ENCODE data around the gene CCR7.

CCR7 gene

DNA sequence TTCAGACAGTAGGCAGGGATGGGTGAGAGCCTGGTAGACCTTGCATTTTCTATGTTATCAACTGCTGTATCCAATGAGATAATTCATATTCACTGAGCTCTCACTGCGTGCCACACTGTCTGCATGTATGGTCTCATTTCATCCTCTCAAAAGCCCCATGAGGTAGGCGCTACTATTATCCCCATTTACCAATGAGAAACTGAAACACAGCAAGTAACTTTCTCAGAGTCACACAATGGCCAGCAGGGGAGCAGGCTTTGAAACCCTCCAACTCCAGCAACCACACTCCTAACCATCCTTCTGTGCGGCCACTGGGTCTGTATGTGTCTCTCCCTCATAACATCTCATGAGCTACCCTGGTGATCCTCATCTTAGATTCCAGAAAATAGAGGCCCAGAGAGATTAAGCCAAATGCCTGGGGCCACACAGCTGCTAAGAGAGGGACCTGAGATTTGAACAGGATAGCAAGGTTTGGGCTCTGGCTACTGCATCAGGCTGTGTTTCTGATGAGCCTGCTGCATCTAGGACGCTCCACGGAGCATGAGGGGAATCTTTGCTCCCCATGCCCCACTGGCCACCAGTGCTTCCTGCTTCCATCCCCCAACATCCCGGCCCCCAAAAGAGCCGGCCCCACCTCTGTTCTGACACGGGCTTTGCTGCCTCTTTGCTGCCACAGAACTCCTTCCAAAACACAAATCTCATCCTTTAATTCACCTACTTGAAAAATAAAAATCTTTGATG is 3.2 kb downstream of the CCR7 start:
- DNase-seq (ENCODE audit: low spot score), result no peak

GRCh38 chr17:40561294-40561870 is 3.9 kb downstream of the CCR7 start:
- DNase-seq (ENCODE audit: low spot score), result no peak

- peak; percentile 93 for DNase-seq (ENCODE audit: low spot score)
Measured at GRCh38 chr17:40560592-40561293, 4.5 kb downstream of the CCR7 start.

DNA sequence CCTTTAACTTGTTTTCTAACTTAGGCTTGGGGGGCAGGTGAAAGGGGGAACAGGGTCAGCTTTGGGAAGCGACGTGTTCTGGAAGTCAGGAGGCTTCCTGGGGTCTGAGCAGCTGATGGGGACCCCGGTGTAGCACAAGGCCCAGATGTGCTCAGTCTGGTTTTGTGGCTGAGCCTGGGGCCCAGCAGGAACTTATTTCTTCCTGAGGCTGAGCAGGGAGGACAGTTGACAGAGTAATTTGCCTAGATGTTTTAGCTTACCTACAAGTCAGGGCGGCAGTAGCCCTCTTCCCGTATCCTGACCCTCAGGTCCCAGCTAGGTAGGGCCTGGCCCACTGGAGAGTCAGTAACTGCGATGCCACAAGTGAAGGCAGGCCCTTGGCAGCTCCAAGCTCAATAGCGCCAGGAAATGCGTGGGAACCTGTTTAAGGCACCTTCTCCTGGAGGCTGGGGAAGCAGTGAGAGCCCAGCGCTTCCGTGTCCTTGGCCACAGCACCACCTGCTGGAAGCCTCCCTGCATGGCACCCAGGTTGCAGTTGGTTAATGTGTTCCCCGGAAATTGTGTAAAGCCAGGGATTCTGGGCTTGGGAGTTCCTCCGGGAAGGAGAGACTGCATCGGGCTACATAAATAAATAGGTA is 5.2 kb downstream of the CCR7 start:
- DNase-seq (ENCODE audit: low spot score), result peak; percentile 93

DNA sequence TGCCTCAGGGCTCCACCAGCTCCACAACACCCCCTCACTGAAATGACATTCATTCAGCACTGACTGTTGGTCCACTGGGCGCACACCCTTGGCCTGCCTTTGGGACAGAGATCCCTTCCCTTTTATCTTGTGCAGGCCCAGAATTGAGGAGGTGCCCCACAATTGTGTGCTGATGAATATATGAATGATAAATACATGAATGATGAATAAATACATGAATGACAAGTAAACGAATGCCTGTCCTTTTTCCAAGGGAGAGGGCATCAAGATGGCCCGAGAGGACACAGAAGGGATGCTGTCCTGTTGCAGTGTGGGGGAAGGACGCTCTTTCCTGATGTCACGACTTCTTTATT is 5.7 kb downstream of the CCR7 start:
- no peak for DNase-seq (ENCODE audit: low spot score)

DNA sequence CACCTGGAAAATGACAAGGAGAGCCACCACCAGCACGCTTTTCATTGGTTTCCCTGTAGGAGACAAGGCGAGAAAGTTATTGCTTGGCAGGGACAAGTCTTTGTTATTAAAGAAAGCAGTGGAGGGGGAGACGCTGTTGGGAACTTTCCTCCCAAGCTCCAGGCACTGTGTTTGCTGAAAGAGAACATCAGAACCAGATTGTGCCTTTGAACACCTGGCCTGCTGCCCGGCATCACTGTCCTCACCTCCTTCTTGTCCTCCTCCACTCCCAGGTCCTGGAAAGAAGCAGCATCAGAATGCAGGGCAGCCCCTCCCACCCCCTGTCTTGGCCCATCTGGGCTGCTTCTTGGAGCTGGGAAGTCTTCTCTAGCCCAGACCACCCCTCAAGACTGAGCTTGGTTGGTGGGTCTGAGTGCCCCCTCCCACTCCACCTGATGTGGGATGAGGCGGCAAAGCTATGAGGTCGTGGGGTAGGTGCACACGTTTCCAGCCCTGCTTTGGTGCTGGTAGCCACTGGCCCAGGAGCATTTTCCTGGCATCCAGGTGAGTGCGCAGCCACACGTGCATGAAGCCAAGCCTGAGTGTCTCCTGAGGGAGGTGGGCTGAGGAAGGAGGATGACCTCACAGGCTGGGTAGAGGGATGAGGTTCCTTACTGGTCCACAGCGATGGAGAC is 6.2 kb downstream of the CCR7 start:
- no peak for DNase-seq (ENCODE audit: low spot score)

DNA sequence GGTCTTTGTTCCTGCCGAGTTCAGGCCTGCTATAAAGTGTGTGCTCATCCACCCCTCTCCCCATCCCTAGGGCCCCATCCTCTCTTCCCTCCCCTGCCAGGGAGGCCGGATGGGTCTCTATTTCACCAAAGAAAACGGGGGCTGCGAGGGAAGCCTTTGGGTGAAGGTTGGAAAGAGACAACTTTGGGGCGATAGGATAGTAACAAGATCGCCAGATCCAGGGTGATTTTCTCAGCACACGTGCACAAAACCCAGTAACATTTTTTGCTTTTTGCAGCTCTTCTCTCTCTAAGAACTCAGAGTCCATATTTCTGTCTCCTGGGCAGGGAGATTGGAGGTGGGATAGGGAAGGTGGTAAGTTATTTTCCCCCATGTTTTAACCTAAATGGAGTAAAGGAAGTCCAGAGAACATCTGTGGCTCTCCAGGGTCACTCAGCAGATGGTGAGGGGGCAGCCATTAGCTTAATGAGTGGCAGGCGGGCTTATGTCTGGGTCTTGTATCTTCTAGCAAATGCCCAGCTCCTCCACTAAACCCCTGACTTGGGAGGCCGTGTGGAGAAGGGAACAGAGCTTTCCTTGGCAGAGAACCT is 6.9 kb downstream of the CCR7 start:
- DNase-seq (ENCODE audit: low spot score), result no peak

GRCh38 chr17:40557531-40558299 is 7.6 kb downstream of the CCR7 start:
- DNase-seq (ENCODE audit: low spot score), result no peak

DNA sequence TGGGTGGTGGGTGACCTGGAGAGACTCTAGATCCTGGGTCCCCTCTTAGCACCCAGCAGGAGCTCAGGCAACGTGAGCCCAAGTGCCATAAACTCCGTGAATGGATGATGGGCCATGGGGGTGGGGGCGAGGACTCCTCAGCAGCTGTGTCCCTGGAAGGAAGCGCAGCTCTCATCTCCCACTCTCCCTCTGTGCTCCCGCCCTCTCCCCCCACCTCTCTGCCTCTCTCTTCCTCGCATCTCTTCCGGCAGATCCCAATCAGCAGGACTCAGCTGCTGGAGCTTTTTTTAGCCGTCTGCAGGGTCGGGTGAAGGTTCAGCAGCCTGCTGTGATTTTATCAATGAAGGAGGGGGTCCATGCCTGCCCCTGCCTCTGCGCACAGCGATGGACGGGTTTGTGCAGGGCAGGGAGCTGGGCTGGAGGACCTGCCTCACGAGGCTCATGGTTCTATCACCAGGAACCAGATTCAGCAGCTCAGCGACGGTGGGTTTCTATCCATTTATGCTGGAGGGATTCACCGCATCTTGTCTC is 8.3 kb downstream of the CCR7 start:
- DNase-seq (ENCODE audit: low spot score), result no peak

GRCh38 chr17:40556198-40556661 is 9.0 kb downstream of the CCR7 start:
- DNase-seq (ENCODE audit: low spot score), result no peak

DNA sequence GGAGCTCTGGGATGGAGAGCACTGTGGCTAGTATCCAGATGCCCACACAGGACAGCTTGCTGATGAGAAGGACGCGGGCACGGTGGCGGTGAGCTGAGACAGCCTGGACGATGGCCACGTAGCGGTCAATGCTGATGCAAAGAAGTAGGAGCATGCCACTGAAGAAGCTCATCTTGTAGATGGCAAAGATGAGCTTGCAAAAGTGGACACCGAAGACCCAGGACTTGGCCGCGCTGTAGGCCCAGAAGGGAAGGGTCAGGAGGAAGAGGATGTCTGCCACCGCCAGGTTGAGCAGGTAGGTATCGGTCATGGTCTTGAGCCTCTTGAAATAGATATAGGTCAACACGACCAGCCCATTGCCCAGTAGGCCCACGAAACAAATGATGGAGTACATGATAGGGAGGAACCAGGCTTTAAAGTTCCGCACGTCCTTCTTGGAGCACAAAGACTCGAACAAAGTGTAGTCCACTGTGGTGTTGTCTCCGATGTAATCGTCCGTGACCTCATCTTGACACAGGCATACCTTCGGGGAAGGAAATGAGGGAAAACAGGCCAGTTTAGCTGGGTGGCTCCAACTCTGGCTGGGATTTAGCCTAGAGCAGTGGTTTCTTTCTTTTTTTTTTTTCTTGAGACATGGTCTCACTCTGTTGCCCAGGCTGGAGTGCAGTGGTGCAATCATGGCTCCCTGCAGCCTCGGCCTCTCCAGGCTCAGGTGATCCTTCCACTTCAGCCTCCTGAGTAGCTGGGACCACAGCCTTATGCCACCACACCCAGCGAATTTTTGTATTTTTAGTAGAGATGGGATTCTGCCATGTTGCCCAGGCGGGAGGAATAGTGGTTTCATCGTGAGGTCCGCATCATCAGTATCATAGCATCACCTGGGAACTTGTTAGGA is 9.7 kb downstream of the CCR7 start:
- DNase-seq (ENCODE audit: low spot score), result no peak

- no peak for DNase-seq (ENCODE audit: low spot score)
Measured at GRCh38 chr17:40554646-40555295, 10.5 kb downstream of the CCR7 start.

DNA sequence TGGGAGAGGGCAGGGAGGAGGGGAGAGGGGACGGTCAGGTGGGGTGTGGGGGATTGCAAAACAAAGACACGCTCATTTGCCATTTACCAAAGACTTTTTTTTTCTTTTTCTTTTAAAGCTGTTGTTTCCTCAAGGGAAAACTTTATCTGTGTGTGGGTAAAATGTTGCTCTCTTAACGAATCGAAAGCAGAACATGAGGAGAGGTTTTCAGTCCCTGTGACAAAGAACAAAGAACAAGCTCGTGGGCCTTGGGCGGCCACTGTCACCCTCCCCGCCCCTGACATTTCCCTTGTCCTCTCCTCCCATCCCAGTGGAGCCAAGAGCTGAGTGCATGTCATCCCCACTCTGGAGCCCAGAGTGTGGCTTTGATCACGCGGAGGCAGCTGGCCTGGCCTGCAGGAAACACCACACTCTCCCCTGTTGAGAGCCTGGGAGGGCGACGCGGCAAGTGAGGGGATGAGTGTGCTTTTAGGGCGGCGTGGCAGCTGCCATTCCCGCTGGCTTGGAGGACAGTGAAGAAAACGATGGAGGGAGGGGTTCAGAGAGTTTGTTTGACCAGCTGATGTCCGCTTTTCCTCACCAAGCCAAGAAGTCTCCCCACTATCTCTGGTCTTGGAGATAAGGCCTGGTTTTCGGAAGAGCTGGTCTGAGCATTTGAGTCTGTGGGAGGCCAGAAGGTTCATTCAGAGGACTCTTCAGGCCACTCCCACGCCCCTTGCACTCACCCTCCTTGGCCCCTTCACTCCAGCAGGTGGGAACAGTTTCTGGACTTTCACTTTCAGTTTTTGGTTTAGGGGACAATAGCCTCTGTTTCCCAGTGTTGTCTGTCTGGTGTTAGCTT is 11.4 kb downstream of the CCR7 start:
- DNase-seq (ENCODE audit: low spot score), result no peak

GRCh38 chr17:40552806-40553693 is 12.2 kb downstream of the CCR7 start:
- DNase-seq (ENCODE audit: low spot score), result no peak

- DNase-seq (ENCODE audit: low spot score), result peak; percentile 46
Measured at GRCh38 chr17:40551879-40552768, 13.1 kb downstream of the CCR7 start.

All from kidney tubule cell (primary cell).